GM12878 (cell line): ENCODE measurements around the gene ZNF836. TPM values are rescaled to one million over a fixed set of nuclear protein-coding genes. Genes with fewer than 3 reads are reported as not detected.

ENCODE experiments used
- ATAC-seq: fragments of 200-7000 bp; cut with Tn5 transposase; 3 replicates; pipeline ENCODE4 v1.9.1; 2020; ENCODE audit warnings: mild to moderate bottlenecking, moderate library complexity
- BruUV-seq: library from RNA; stranded (reverse); fragments of 400-500 nt; replicated peaks from 2 replicates; lab custom pipeline; 2021; lab: Mats Ljungman, UMichigan
- CTCF ChIA-PET: fragments of 300-600 bp; sonication (Branson Sonifier 250); formaldehyde crosslinking; extraction: SDS; loops from one replicate; lab custom pipeline; 2021; ENCODE audit warnings: inconsistent platforms; lab: Yijun Ruan, JAX
- POLR2A ChIA-PET: fragments of 350-600 bp; formaldehyde crosslinking; extraction: SDS; loops from one replicate; lab custom pipeline; 2021; ENCODE audit warnings: inconsistent platforms; lab: Charles Lee
- RAD21 ChIA-PET: fragments of 300-600 bp; sonication (Branson Sonifier 250); formaldehyde crosslinking; loops from one replicate; lab custom pipeline; 2023; ENCODE audit warnings: antibody characterized with exemption; ENCODE audit not compliant: unreplicated experiment; lab: Charles Lee
- SMC1A ChIA-PET: fragments of 300-600 bp; sonication (Branson Sonifier 250); formaldehyde crosslinking; loops from one replicate; lab custom pipeline; 2023; ENCODE audit not compliant: unreplicated experiment, uncharacterized antibody; lab: Charles Lee
- DNase-seq: peaks from one replicate; pipeline ENCODE4 v3.0.0-alpha.2; 2011; ENCODE audit warnings: low read depth, low spot score
- FAIRE-seq: peaks from 3 replicates; lab custom pipeline; 2011; peaks lifted over from hg19 to GRCh38; lab: Jason Lieb, UNC
- H2AFZ ChIP-seq: 2 replicates; pipeline ENCODE4 v1.6.0; 2011; ENCODE audit warnings: low read depth, low read length, control low read depth; ENCODE audit not compliant: control insufficient read depth
- H3K27ac ChIP-seq: 2 replicates; pipeline ENCODE4 v1.5.1; 2011; ENCODE audit warnings: control low read depth; ENCODE audit not compliant: control insufficient read depth, insufficient read depth
- H3K27me3 ChIP-seq, 2 experiments: replicated peaks in 1 of 2; 2 replicates each; pipeline versions ENCODE4 v1.6.0 to v1.6.1; 2011; ENCODE audit warnings: low read length in 1 of 2; ENCODE audit not compliant: control insufficient read depth in 2 of 2, insufficient read depth in 2 of 2
- H3K36me3 ChIP-seq, 2 experiments: 2 replicates each; pipeline ENCODE4 v1.5.1; 2011; ENCODE audit warnings: low read length in 1 of 2; ENCODE audit not compliant: control insufficient read depth in 2 of 2, insufficient read depth in 2 of 2
- H3K4me1 ChIP-seq: 2 replicates; pipeline ENCODE4 v1.6.1; 2011; ENCODE audit warnings: mild to moderate bottlenecking, low read length, moderate library complexity, mixed read lengths; ENCODE audit not compliant: control insufficient read depth, insufficient read depth
- H3K4me2 ChIP-seq: 2 replicates; pipeline ENCODE4 v1.6.0; 2011; ENCODE audit warnings: control low read depth; ENCODE audit not compliant: control insufficient read depth, insufficient read depth
- H3K4me3 ChIP-seq: fragments of 200-600 bp; sonication (generic); 2 replicates; pipeline ENCODE4 v1.5.1; 2016
- H3K79me2 ChIP-seq: 2 replicates; pipeline ENCODE4 v1.6.0; 2011; ENCODE audit warnings: low read length; ENCODE audit not compliant: control insufficient read depth, insufficient read depth
- H3K9ac ChIP-seq: 2 replicates; pipeline ENCODE4 v1.8.0; 2011; ENCODE audit warnings: low read length, control low read depth, mixed read lengths; ENCODE audit not compliant: control insufficient read depth, insufficient read depth
- H3K9me3 ChIP-seq: replicated peaks from 3 replicates; pipeline ENCODE4 v1.5.1; 2011; ENCODE audit warnings: mild to moderate bottlenecking, low read length; ENCODE audit not compliant: control insufficient read depth, insufficient read depth
- H4K20me1 ChIP-seq: 2 replicates; pipeline ENCODE4 v1.6.0; 2011; ENCODE audit not compliant: control insufficient read depth, insufficient read depth
- CBX5 ChIP-seq: sonication (generic); IDR thresholded peaks from 2 replicates; pipeline ENCODE4 v1.6.1; 2016; ENCODE audit warnings: low read depth, moderate library complexity, mild to moderate bottlenecking, inconsistent platforms
- FOXK2 ChIP-seq: fragments of 450-650 bp; IDR thresholded peaks from 2 replicates; pipeline ENCODE4 v1.6.1; 2017; ENCODE audit warnings: mild to moderate bottlenecking, moderate library complexity
- NFXL1 ChIP-seq: fragments of 450-650 bp; IDR thresholded peaks from 2 replicates; pipeline ENCODE4 v1.6.1; 2017; ENCODE audit warnings: antibody characterized with exemption, mild to moderate bottlenecking, borderline replicate concordance
- NR2F1 ChIP-seq: fragments of 450-650 bp; conservative IDR thresholded peaks from 2 replicates; pipeline ENCODE4 v1.6.1; 2017; ENCODE audit warnings: mild to moderate bottlenecking
- RAD51 ChIP-seq: fragments of 450-650 bp; IDR thresholded peaks from 2 replicates; pipeline ENCODE4 v1.6.1; 2016; ENCODE audit warnings: moderate library complexity, mild to moderate bottlenecking, inconsistent platforms
- RB1 ChIP-seq: fragments of 450-650 bp; formaldehyde crosslinking; IDR thresholded peaks from 2 replicates; pipeline ENCODE4 v1.6.1; 2017; ENCODE audit warnings: mild to moderate bottlenecking, borderline replicate concordance
- TCF7 ChIP-seq: IDR thresholded peaks from 2 replicates; pipeline ENCODE4 v1.6.1; 2014; ENCODE audit warnings: antibody characterized with exemption, borderline replicate concordance
- USF1 ChIP-seq: IDR thresholded peaks from 2 replicates; pipeline ENCODE4 v1.6.1; 2011; ENCODE audit warnings: borderline replicate concordance, low read depth, mild to moderate bottlenecking, moderate library complexity, mixed read lengths, low read length; ENCODE audit not compliant: insufficient read depth; ENCODE audit errors: extremely low read length
- WRNIP1 ChIP-seq: IDR thresholded peaks from 2 replicates; pipeline ENCODE4 v1.6.1; 2011; ENCODE audit warnings: low read depth, low read length, improper control_type of control experiment, borderline replicate concordance
- ZBTB33 ChIP-seq: fragments of 450-650 bp; IDR thresholded peaks from 2 replicates; pipeline ENCODE4 v1.6.1; 2017; ENCODE audit warnings: mild to moderate bottlenecking
- ZNF274 ChIP-seq: IDR thresholded peaks from one replicate; pipeline ENCODE4 v1.8.0; 2011; ENCODE audit not compliant: insufficient read length, insufficient read depth
- WGBS: methylation state at CpG from one replicate; pipeline ENCODE4 v1.1.6; 2016; ENCODE audit warnings: low lambda C conversion rate; ENCODE audit not compliant: insufficient replicate concordance, insufficient coverage; ENCODE audit errors: missing lambda C conversion rate; 5-methylcytosine and 5-hydroxymethylcytosine counted together
- in situ Hi-C: fragments of 300-500 bp; cut with MboI; formaldehyde crosslinking; loops from 9 replicates; pipeline ENCODE4 v1.14.3; 2018; ENCODE audit warnings: mixed read lengths
- intact Hi-C: fragments of 100-400 bp; cut with micrococcal nuclease; formaldehyde crosslinking; loops from one replicate; pipeline ENCODE4 v1.14.2; 2022; ENCODE audit not compliant: unreplicated experiment
- polyA plus RNA-seq, 11 experiments: library from polyadenylated mRNA; depleted of rRNA in 4 of 11; unstranded in 6 of 11; stranded (reverse) in 5 of 11; fragments of >200 nt; fragmentation: Nextera tagmentation in 4 of 11; fragmentation: Illumina TruSeq in 1 of 11; extraction: Ambion mirVana in 4 of 11; extraction: Trizol in 1 of 11; gene quantifications; 1 replicate in 1 of 11; 2 replicates in 10 of 11; pipeline versions ENCODE4 v1.2.1 to v1.2.3, GENCODE V29; 2011 to 2016; ENCODE audit warnings: inconsistent platforms in 2 of 11, missing spikeins in 2 of 11, low read depth in 1 of 11
- total RNA-seq, 4 experiments: library from RNA; depleted of rRNA in 3 of 4; stranded (reverse); fragments of >200 nt in 3 of 4; fragmentation: Illumina TruSeq in 1 of 4; extraction: Trizol in 1 of 4; gene quantifications; 2 replicates each; pipeline versions ENCODE4 v1.2.1 to v1.2.3, GENCODE V29; 2013 to 2021
- TF ChIP-seq, protein P1 (sequence below): IDR thresholded peaks from 2 replicates; pipeline ENCODE4 v1.6.1; 2012; ENCODE audit warnings: low read depth, low read length, improper control_type of control experiment

The ZNF836 gene
- total and polyA plus RNA-seq, 10 of the 15 experiments (the other 5 are each of a cell fraction or from before 2014, with no cell fraction given), result 4.5 to 9.2 (median 6.2) TPM

DNA sequence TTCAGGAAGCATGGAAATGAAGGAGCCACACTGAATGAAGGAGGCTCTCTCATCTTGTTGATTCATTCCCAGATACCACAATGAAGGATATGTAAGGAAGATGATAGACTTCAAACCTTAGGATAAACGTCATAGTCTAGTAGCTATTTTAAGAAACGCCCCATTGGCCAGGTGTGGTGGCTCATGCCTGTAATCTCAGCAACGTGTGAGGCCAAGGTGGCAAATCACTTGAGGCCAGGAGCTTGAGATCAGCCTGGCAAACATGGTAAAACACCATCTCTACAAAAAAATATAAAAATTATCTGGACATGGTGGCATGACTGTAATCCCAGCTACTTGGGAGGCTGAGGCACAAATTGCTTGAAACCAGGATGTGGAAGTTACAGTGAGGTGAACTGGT, 58.8 kb downstream of the ZNF836 start:
- no peak for TF ChIP-seq FOXK2
- TF ChIP-seq CBX5, result no peak
- TF ChIP-seq NR2F1, result no peak
- no peak for TF ChIP-seq RAD51
- TF ChIP-seq WRNIP1, result no peak
- no peak for TF ChIP-seq ZNF274
- TF ChIP-seq RB1, result no peak
- no peak for TF ChIP-seq NFXL1
- no peak for TF ChIP-seq USF1
- TF ChIP-seq, protein P1, sequence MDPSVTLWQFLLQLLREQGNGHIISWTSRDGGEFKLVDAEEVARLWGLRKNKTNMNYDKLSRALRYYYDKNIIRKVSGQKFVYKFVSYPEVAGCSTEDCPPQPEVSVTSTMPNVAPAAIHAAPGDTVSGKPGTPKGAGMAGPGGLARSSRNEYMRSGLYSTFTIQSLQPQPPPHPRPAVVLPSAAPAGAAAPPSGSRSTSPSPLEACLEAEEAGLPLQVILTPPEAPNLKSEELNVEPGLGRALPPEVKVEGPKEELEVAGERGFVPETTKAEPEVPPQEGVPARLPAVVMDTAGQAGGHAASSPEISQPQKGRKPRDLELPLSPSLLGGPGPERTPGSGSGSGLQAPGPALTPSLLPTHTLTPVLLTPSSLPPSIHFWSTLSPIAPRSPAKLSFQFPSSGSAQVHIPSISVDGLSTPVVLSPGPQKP, result no peak
- no peak for TF ChIP-seq TCF7
- no peak for TF ChIP-seq ZBTB33
- intact Hi-C loops, result no loop called here
- POLR2A ChIA-PET, result no interaction called here
- Histone ChIP-seq H3K36me3 (peaks cover 2 to 7% of the 10 kb centered on the region in 2 experiments), H3K9ac (no peak overlapping the region), H3K27ac (no peak overlapping the region), H3K27me3 (no peaks in the 10 kb centered on the region), H3K4me1 (no peaks in the 10 kb centered on the region), H3K79me2 (no peaks in the 10 kb centered on the region), H3K9me3 (peaks cover 40% of the 10 kb centered on the region), H3K4me3 (no peak overlapping the region), H4K20me1 (no peaks in the 10 kb centered on the region), H3K4me2 (no peak overlapping the region), H2AFZ (no peak overlapping the region)
- ATAC-seq (no peak), DNase-seq (no peak), FAIRE-seq (no peak)
- SMC1A ChIA-PET, result no interaction called here
- no TSS peak for BruUV-seq
- RAD21 ChIA-PET, result no interaction called here
- CTCF ChIA-PET, result no interaction called here
- 44% methylated on average over 3 of the region's 3 CpGs for WGBS
- in situ Hi-C loops, result no loop called here
